Uterus (tissue), 4 donors: Measurements from ENCODE around the gene CCN5. TPM values are rescaled to one million over a fixed set of nuclear protein-coding genes. Genes with fewer than 3 reads are reported as not detected.

ENCODE experiments used
- DNase-seq, 2 donors: peaks; one replicate each; pipeline ENCODE4 v3.0.0-alpha.2; 2019 to 2020
- H3K27ac ChIP-seq, 2 donors: fragments of 200-600 bp; sonication (generic); 1 replicate in 1 of 2; 2 replicates in 1 of 2; pipeline ENCODE4 v1.5.1; 2016 to 2018
- H3K27me3 ChIP-seq, 2 donors: fragments of 200-600 bp; sonication (generic); one replicate each; pipeline ENCODE4 v1.5.1; 2018 to 2019; ENCODE audit warnings: control low read depth in 1 of 2
- H3K36me3 ChIP-seq, 2 donors: fragments of 200-600 bp; sonication (generic); one replicate each; pipeline ENCODE4 v1.5.1; 2019; ENCODE audit warnings: control low read depth in 1 of 2
- H3K4me1 ChIP-seq, 2 donors: fragments of 200-600 bp; sonication (generic); one replicate each; pipeline ENCODE4 v1.5.1; 2018 to 2019; ENCODE audit warnings: control low read depth in 1 of 2
- H3K4me3 ChIP-seq, 2 donors: fragments of 200-600 bp; sonication (generic); 1 replicate in 1 of 2; 2 replicates in 1 of 2; pipeline ENCODE4 v1.5.1; 2018 to 2019; ENCODE audit warnings: mild to moderate bottlenecking in 1 of 2
- H3K9me3 ChIP-seq, 2 donors: fragments of 200-600 bp; sonication (generic); one replicate each; pipeline ENCODE4 v1.5.1; 2019; ENCODE audit warnings: control low read depth in 1 of 2
- POLR2A ChIP-seq, 2 donors: fragments of 450-650 bp; IDR thresholded peaks; one replicate each; pipeline ENCODE4 v1.6.1; 2016; ENCODE audit warnings: antibody characterized with exemption in 2 of 2, mild to moderate bottlenecking in 1 of 2, moderate library complexity in 1 of 2
- intact Hi-C: fragments of 100-400 bp; cut with DNase I; formaldehyde crosslinking; loops from one replicate; pipeline ENCODE4 v1.15.1; 2023; ENCODE audit warnings: low total_unique reads
- total RNA-seq, 4 donors: library from RNA; depleted of rRNA in 3 of 4; stranded (reverse); fragments of >200 nt in 3 of 4; gene quantifications; one replicate each; pipeline versions ENCODE4 v1.1.0 to v1.2.4, GENCODE V29; 2014 to 2023
- TF ChIP-seq, protein P1 (sequence below), 4 experiments: fragments of 200-600 bp in 2 of 4; fragments of 450-650 bp in 2 of 4; sonication (generic) in 2 of 4; IDR thresholded peaks; one replicate each; pipeline ENCODE4 v1.5.1; 2016 to 2019; ENCODE audit warnings: antibody characterized with exemption in 4 of 4, mild to moderate bottlenecking in 2 of 4, moderate library complexity in 1 of 4
- donor health status: DM: yes; HTN: yes; CAD: no.

The CCN5 gene
- total RNA-seq, 4 donors from 2014 or later, result 19.4 to 47.9 (median 29.7) TPM; not detected in 1

DNA sequence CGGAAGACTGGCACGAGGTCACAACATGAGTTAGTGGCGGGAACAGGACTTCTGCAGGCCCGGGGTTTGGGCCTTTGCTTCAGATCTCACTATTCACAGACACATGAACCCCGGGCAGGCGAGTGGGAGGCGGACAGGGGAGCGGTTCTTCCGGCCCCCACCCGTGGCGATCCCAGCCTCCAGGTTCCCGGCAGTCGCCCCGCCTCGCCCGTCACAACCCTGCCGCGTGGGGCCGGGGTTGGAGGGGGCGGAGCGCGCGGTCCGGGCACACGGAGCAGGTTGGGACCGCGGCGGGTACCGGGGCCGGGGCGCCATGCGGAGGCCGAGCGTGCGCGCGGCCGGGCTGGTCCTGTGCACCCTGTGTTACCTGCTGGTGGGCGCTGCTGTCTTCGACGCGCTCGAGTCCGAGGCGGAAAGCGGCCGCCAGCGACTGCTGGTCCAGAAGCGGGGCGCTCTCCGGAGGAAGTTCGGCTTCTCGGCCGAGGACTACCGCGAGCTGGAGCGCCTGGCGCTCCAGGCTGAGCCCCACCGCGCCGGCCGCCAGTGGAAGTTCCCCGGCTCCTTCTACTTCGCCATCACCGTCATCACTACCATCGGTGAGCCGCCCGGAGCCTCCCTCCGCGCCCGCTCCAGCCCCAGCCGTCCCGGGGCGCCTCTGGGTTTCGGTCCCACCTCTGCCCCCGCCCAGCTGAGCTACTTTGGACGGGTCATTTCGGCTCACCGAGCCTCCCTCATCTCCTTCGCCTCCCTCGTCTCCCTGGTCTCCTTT lies 30.6 kb downstream of the CCN5 start, which contains the start of gene KCNK15:
TSS of gene KCNK15 (plus strand) at position 268 of the 769 bp plus-strand sequence. CDS start at position 314, 46 bp downstream.
- intact Hi-C loops, result loop anchor here (10.0 kb wide), 1 partner anchor 119 kb away; no protein-coding TSS in a partner anchor
- no peaks in the 10 kb centered on the region for H3K36me3 ChIP-seq
- peak within 1 kb of the TSS; percentile 56 to 73 for H3K27ac ChIP-seq
- TF ChIP-seq POLR2A (IDR thresholded peaks at IDR 0.05), result peak in 1 of 2 donors; percentile 47
- TF ChIP-seq, protein P1, sequence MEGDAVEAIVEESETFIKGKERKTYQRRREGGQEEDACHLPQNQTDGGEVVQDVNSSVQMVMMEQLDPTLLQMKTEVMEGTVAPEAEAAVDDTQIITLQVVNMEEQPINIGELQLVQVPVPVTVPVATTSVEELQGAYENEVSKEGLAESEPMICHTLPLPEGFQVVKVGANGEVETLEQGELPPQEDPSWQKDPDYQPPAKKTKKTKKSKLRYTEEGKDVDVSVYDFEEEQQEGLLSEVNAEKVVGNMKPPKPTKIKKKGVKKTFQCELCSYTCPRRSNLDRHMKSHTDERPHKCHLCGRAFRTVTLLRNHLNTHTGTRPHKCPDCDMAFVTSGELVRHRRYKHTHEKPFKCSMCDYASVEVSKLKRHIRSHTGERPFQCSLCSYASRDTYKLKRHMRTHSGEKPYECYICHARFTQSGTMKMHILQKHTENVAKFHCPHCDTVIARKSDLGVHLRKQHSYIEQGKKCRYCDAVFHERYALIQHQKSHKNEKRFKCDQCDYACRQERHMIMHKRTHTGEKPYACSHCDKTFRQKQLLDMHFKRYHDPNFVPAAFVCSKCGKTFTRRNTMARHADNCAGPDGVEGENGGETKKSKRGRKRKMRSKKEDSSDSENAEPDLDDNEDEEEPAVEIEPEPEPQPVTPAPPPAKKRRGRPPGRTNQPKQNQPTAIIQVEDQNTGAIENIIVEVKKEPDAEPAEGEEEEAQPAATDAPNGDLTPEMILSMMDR (IDR thresholded peaks at IDR 0.05), result no peak
- H3K4me1 ChIP-seq, result no peaks in the 10 kb centered on the region
- H3K4me3 ChIP-seq, result peak within 1 kb of the TSS; percentile 45 to 59
- no peaks in the 10 kb centered on the region for H3K9me3 ChIP-seq
- no peaks in the 10 kb centered on the region for H3K27me3 ChIP-seq
- DNase-seq, result peak; percentile 54 to 66

DNA sequence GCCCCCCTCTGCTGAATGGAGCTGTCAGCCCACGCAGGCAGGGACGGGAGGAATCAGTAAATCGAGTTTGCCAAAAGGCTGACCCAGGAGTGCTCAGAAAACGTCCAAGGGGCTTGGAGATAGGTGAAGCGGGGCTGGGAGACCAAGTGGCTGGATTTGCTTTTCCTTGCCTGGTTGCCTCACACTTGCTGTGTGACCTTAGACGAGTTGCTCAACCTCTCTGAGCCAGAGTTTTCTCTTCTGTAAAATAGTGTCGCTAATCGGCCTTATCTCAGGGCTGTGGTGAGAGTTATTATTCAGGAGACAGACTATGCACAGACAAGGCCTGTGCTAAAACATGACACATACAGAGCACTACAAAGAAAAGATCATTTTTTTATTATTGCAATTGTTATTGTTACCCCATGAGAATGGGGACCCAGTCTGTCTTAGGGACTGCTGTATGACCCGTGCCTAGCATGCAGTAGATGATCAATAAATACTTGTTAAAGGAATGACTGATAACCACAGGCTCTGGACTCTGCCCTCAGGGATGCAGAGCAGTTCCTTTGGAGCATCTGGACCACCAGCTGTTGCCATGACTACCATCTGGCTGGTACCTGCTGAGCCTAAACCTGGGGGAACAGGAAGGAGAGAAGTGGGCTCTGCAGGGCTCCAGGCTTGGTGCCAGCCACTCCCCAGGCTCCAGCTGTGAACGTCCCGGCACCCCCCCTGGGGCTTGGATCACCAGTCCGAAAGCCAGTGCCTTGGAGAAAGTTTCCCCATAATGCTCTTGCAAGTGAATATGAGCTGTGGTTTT lies 31.4 kb downstream of the CCN5 start:
- no peaks in the 10 kb centered on the region for H3K36me3 ChIP-seq
- TF ChIP-seq, protein P1 (IDR thresholded peaks at IDR 0.05), result no peak
- no peak for TF ChIP-seq POLR2A (IDR thresholded peaks at IDR 0.05)
- no peak for DNase-seq
- intact Hi-C loops, result loop anchor here (10.0 kb wide), 1 partner anchor 118 kb away; no protein-coding TSS in a partner anchor
- no peaks in the 10 kb centered on the region for H3K27me3 ChIP-seq
- H3K4me1 ChIP-seq, result no peaks in the 10 kb centered on the region
- H3K4me3 ChIP-seq, result peak overlapping the region; percentile 45 to 59
- H3K9me3 ChIP-seq, result no peaks in the 10 kb centered on the region
- H3K27ac ChIP-seq, result peak overlapping the region; percentile 56 to 73

DNA sequence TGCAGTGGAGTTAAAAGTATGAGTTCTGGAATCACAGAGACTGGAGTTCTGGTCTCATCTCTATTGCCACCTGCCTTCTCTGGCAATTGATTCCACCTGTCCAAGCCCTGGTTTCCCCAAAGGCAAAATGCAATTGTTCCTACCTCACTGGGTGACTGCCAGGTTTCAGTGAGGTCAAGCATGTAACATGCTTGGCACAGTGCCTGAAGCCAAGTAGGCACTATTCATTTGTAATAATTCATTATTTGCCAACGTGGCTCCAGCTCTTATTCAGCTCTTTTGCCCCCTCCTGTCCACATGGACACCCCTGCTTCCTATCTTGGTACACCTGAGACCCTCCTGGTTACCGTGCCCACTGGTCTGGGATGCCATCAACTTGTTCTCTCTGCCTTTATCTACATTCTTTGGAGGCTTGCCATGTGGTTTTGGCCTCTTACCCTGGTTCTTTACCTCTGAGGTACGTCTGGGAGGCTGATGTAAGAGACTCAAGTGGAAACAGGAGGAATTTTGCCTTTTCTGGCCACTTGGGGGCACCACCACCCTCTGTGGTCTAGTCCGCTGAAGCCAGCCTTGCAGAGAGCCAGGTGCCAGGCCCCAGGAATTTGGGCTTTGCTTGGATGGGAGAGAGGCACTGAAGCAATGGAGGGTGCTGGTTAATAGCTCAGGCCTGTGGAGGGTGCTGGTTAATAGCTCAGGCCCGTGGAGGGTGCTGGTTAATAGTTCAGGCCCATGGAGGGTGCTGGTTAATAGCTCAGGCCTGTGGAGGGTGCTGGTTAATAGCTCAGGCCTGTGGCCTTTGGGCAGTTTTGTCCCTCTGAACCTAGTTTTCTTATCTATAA lies 32.2 kb downstream of the CCN5 start:
- Histone ChIP-seq H3K27ac (no peak overlapping the region), H3K9me3 (no peaks in the 10 kb centered on the region), H3K27me3 (no peaks in the 10 kb centered on the region), H3K36me3 (no peaks in the 10 kb centered on the region), H3K4me1 (no peaks in the 10 kb centered on the region), H3K4me3 (no peak overlapping the region)
- intact Hi-C loops, result loop anchor here (10.0 kb wide), 1 partner anchor 117 kb away; no protein-coding TSS in a partner anchor
- peak; percentile 70 to 75 for DNase-seq
- TF ChIP-seq, protein P1 (IDR thresholded peaks at IDR 0.05), result peak; percentile 60 to 65 (median 64)
- no peak for TF ChIP-seq POLR2A (IDR thresholded peaks at IDR 0.05)

DNA sequence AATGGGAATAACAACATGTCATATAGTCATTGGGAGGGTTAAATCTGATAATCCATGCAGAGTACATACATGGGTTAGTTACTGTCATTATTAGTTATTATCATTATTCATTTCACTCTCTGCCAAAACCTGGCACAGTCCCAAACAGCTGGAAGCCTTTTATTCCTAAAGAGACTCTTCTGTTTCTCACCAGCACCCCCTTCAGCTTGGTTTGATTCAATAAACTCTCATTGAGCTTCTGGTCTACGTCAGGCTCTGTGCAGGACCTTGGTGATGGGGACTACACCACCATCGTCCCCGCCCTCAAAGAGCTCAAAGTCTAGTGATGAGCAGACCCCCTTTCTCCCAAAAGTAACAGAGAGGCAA lies 32.8 kb downstream of the CCN5 start:
- intact Hi-C loops, result loop anchor here (10.0 kb wide), 1 partner anchor 117 kb away; no protein-coding TSS in a partner anchor
- no peak for DNase-seq
- Histone ChIP-seq H3K4me1 (no peaks in the 10 kb centered on the region), H3K9me3 (no peaks in the 10 kb centered on the region), H3K27me3 (no peaks in the 10 kb centered on the region), H3K4me3 (no peak overlapping the region), H3K27ac (no peak overlapping the region), H3K36me3 (no peaks in the 10 kb centered on the region)
- no peak for TF ChIP-seq POLR2A (IDR thresholded peaks at IDR 0.05)
- TF ChIP-seq, protein P1 (IDR thresholded peaks at IDR 0.05), result no peak
